Adrenal gland (tissue), 12 donors: Measurements from ENCODE around the gene MPC1L. TPM values are rescaled to one million over a fixed set of nuclear protein-coding genes. Genes with fewer than 3 reads are reported as not detected.

Experiments used
- DNase-seq, 7 donors: peaks; one replicate each; pipeline ENCODE4 v3.0.0-alpha.2; 2019 to 2020
- H3K27ac ChIP-seq, 5 donors: fragments of 200-600 bp; sonication (generic) in 4 of 5; 1 replicate in 3 of 5; 2 replicates in 2 of 5; pipeline versions ENCODE4 v1.5.1 to v1.8.0; 2016 to 2020; ENCODE audit warnings: mild to moderate bottlenecking in 1 of 5
- H3K27me3 ChIP-seq: fragments of 200-600 bp; 2 replicates; pipeline ENCODE4 v1.8.0; 2021
- H3K36me3 ChIP-seq, 2 donors: fragments of 200-600 bp; replicated peaks in 1 of 2; 1 replicate in 1 of 2; 2 replicates in 1 of 2; pipeline versions ENCODE4 v1.5.1 to v1.8.0; 2018 to 2022
- H3K4me1 ChIP-seq, 2 donors: fragments of 200-600 bp; replicated peaks in 1 of 2; 1 replicate in 1 of 2; 2 replicates in 1 of 2; pipeline versions ENCODE4 v1.5.1 to v1.8.0; 2018 to 2021
- H3K4me3 ChIP-seq, 4 donors: fragments of 200-600 bp; sonication (generic) in 3 of 4; one replicate each; pipeline ENCODE4 v1.5.1; 2016 to 2018
- H3K9me3 ChIP-seq, 3 donors: fragments of 200-600 bp; sonication (generic) in 1 of 3; replicated peaks in 1 of 3; 1 replicate in 2 of 3; 2 replicates in 1 of 3; pipeline versions ENCODE4 v1.5.1 to v1.8.0; 2016 to 2021
- CTCF ChIP-seq, 6 experiments: fragments of 450-650 bp in 4 of 6; fragments of 200-600 bp in 2 of 6; sonication (generic) in 1 of 6; IDR thresholded peaks; 1 replicate in 5 of 6; 2 replicates in 1 of 6; pipeline versions ENCODE4 v1.5.1 to v1.8.0; 2016 to 2021; ENCODE audit warnings: antibody characterized with exemption in 6 of 6, mild to moderate bottlenecking in 2 of 6, moderate library complexity in 1 of 6
- POLR2A ChIP-seq, 2 donors: fragments of 450-650 bp; IDR thresholded peaks; one replicate each; pipeline ENCODE4 v1.6.1; 2017; ENCODE audit warnings: antibody characterized with exemption in 2 of 2, mild to moderate bottlenecking in 2 of 2, moderate library complexity in 1 of 2
- WGBS, 4 donors: extraction: QIAGEN DNeasy Blood & Tissue Kit in 2 of 4; methylation state at CpG; one replicate each; pipeline versions ENCODE4 v1.1.5 to v1.1.7; 2013 to 2017; 5-methylcytosine and 5-hydroxymethylcytosine counted together
- intact Hi-C, 2 donors: fragments of 100-400 bp; cut with DNase I; formaldehyde crosslinking; loops; one replicate each; pipeline versions ENCODE4 v1.14.1 to v1.15.0; 2022 to 2023
- polyA plus RNA-seq, 3 donors: library from polyadenylated mRNA; stranded (reverse); fragments of 200-250 nt in 2 of 3; fragments of 350-450 nt in 1 of 3; fragmentation: Illumina TruSeq in 1 of 3; extraction: RNeasy Lipid Tissue Mini Kit (QIAGEN cat#74804) in 1 of 3; gene quantifications; one replicate each; pipeline ENCODE4 v1.2.3, GENCODE V29; 2013 to 2014
- total RNA-seq, 9 donors: library from RNA; depleted of rRNA in 4 of 9; stranded (reverse); fragments of >200 nt in 4 of 9; fragments of 120-200 nt in 1 of 9; fragmentation: NEBNext Ultra II Directional in 1 of 9; extraction: Animal tissue kit (Norgen Biotek cat#: 25700) in 1 of 9; gene quantifications; one replicate each; pipeline versions ENCODE4 v1.1.0 to v1.2.4, GENCODE V29; 2013 to 2023
- donor health status: healthy with polysubstance abuse.
- donor health status: Bipolar disorder and iron deficiency.
- donor health status: DM: yes; HTN: yes; CAD: no.
- donor health status: DM: no; HTN: no; CAD: no.
- donor health status: DM: no; HTN: no; CAD: no.
- donor health status: DM: yes; HTN: yes; CAD: no.

The MPC1L gene
- total and polyA plus RNA-seq, 12 donors = not detected

- Histone ChIP-seq H3K27me3 (no peaks in the 10 kb centered on the region), H3K9me3 (no peaks in the 10 kb centered on the region), H3K4me1 (no peaks in the 10 kb centered on the region), H3K4me3 (no peak overlapping the region), H3K36me3 (peaks cover 0 to 18% of the 10 kb centered on the region in 2 donors), H3K27ac (no peak overlapping the region)
- WGBS, 4 donors = 85 to 92% (median 92%) methylated on average over 2 of the region's 2 CpGs
- TF ChIP-seq CTCF (IDR thresholded peaks at IDR 0.05) (no peak), POLR2A (IDR thresholded peaks at IDR 0.05) (no peak)
- intact Hi-C loops = loop anchor here (10.0 kb wide), 1 partner anchor 133 kb away; no protein-coding TSS in a partner anchor
- DNase-seq = no peak
Measured at GRCh38 chrX:40661489-40661888, 38.3 kb downstream of the MPC1L start.

GRCh38 chrX:40663078-40663740 lies 40.0 kb downstream of the MPC1L start:
- intact Hi-C loops = loop anchor here (10.0 kb wide), 1 partner anchor 132 kb away; no protein-coding TSS in a partner anchor

GRCh38 chrX:40663880-40664630 lies 40.8 kb downstream of the MPC1L start:
- no peak overlapping the region for H3K4me3 ChIP-seq
- H3K27me3 ChIP-seq = no peaks in the 10 kb centered on the region
- H3K27ac ChIP-seq = no peak overlapping the region
- peak in 3 of 6 experiments; percentile 19 to 36 (median 20) for TF ChIP-seq CTCF (IDR thresholded peaks at IDR 0.05)
- TF ChIP-seq POLR2A (IDR thresholded peaks at IDR 0.05) = no peak
- H3K9me3 ChIP-seq = no peaks in the 10 kb centered on the region
- H3K4me1 ChIP-seq = no peaks in the 10 kb centered on the region
- peaks cover 0 to 18% of the 10 kb centered on the region in 2 donors for H3K36me3 ChIP-seq
- intact Hi-C loops = loop anchor here (10.0 kb wide), 1 partner anchor 131 kb away; no protein-coding TSS in a partner anchor
- DNase-seq = peak in 1 of 7 donors; percentile 9
- WGBS, 4 donors = 52 to 63% (median 58%) methylated on average over 6 of the region's 6 CpGs

More at GRCh38 chrX:40663078-40663740, 40.0 kb downstream of the MPC1L start:
- H3K9me3 ChIP-seq = no peaks in the 10 kb centered on the region
- no peaks in the 10 kb centered on the region for H3K27me3 ChIP-seq
- DNase-seq = no peak
- H3K4me1 ChIP-seq = no peaks in the 10 kb centered on the region
- TF ChIP-seq CTCF (IDR thresholded peaks at IDR 0.05) (no peak), POLR2A (IDR thresholded peaks at IDR 0.05) (no peak)
- no peak overlapping the region for H3K27ac ChIP-seq
- H3K36me3 ChIP-seq = peaks cover 0 to 18% of the 10 kb centered on the region in 2 donors
- no peak overlapping the region for H3K4me3 ChIP-seq
- 89 to 95% (median 90%) methylated on average over 3 of the region's 3 CpGs for WGBS, 4 donors

GRCh38 chrX:40671126-40671525 lies 47.9 kb downstream of the MPC1L start:
- 21 to 59% (median 43%) methylated on average over 6 of the region's 6 CpGs for whole genome bisulfite sequencing, 4 donors
- Histone ChIP-seq H3K27me3 (no peaks in the 10 kb centered on the region), H3K4me1 (peaks cover 0 to 4% of the 10 kb centered on the region in 2 donors), H3K4me3 (no peak overlapping the region), H3K27ac (peak overlapping the region in 2 of 5 donors; percentile 7 to 15), H3K9me3 (no peaks in the 10 kb centered on the region), H3K36me3 (no peaks in the 10 kb centered on the region)
- no peak for TF ChIP-seq POLR2A (IDR thresholded peaks at IDR 0.05)
- peak in 5 of 6 experiments; percentile 11 to 32 (median 31) for TF ChIP-seq CTCF (IDR thresholded peaks at IDR 0.05)
- intact Hi-C loops = no loop called here
- peak; percentile 21 to 70 (median 53) for DNase-seq
